Right kidney (tissue), 1 donor: ENCODE measurements around the gene RABIF.
A peak's percentile ranks its signal among the peaks of the same experiment; 100 is the strongest.

Experiments used
- DNase-seq: peaks from one replicate; pipeline ENCODE4 v3.0.0-alpha.2; 2016

RABIF gene

GRCh38 chr1:202880062-202880461 lies 8.9 kb downstream of the RABIF start:
- DNase-seq: no peak

GRCh38 chr1:202879128-202879527 lies 9.8 kb downstream of the RABIF start:
- no peak for DNase-seq

GRCh38 chr1:202873026-202873425 lies 15.9 kb downstream of the RABIF start:
- DNase-seq: no peak

GRCh38 chr1:202871367-202871766 lies 17.6 kb downstream of the RABIF start:
- DNase-seq: no peak

GRCh38 chr1:202862679-202863560 lies 26.0 kb downstream of the RABIF start:
- DNase-seq: no peak

DNA sequence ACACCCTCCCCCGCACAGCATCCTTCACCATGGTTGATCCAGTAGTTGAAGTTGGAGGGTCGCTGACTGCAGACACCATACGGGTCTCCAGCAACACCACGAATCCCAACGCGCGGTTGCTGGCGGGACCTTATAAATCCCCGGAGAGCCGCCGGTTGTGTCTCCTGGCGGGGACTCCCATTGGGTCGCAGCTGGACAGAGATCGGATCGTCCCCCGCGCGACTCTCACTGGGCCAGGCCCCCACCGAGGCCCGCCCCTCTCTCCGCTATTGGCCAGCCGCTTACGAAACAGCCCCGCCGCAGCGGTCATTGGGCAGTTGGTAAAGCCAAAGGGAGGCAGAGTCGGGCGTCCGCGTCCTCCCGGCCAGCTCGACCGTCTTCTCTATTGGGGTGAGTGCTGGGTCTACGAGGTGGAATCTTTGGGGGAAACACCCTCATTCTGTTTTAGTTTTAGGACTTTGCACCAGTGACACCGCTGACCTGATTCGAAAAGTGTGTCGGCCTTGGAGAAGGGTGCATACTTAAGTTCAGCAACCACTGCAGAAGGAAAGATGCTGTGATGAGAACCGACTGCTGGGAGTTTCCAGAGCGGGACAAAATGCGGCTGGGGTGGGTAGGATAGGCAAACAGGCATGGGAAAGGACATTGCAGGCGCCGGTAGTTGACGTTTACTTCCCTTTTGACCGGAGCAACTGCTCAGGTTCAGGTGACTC lies 27.4 kb downstream of the RABIF start:
- DNase-seq: peak; percentile 84

GRCh38 chr1:202860744-202861419 lies 28.1 kb downstream of the RABIF start:
- peak; percentile 79 for DNase-seq

- DNase-seq: no peak
These were observed 30.0 kb downstream of the RABIF start for GRCh38 chr1:202858789-202859414.

GRCh38 chr1:202858331-202858730 lies 30.6 kb downstream of the RABIF start:
- no peak for DNase-seq

GRCh38 chr1:202857136-202857610 lies 31.8 kb downstream of the RABIF start:
- DNase-seq: no peak

- no peak for DNase-seq
These were observed 32.9 kb downstream of the RABIF start for GRCh38 chr1:202856014-202856413.

- no peak for DNase-seq
These were observed 34.2 kb downstream of the RABIF start for GRCh38 chr1:202854787-202855186.

GRCh38 chr1:202852163-202852904 lies 36.6 kb downstream of the RABIF start:
- no peak for DNase-seq

GRCh38 chr1:202850593-202851362 lies 38.2 kb downstream of the RABIF start:
- DNase-seq: no peak

DNA sequence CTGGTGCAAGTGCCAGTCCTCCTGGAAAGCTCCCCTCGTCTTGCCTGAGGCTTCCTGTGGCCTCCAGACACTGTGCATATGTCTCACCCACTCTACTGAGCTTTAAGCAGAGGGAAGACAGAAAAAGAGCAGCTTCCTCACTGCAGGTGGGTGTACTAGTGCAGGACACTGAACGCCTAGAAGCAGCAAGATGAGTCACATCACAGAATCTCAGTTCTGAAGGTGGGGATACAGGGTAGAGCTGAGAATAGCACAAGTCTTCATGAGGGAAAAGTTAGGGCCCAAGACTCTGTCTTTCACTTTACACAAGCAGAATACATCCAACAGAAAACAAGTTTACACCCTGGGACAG lies 40.8 kb downstream of the RABIF start:
- no peak for DNase-seq

DNA sequence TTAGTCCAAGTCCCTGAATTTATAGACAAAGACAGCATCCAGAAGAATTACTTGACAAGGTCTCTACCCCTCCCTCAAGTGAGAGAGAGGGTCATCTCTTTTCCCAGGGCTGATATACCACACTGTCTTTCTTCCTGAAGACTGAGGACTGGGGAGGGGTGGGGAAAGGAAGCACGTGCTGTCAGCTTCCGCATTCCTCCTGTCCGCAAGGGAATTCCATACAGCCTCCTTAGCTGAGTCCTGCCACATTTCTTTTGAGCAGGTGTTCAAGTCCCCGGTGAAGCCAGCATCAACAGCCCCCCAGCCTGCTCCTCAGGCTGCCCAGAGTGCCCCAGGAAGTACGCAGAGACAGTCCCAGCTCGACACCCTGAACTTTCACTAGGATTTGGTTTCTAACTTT lies 44.0 kb downstream of the RABIF start:
- DNase-seq: no peak

DNA sequence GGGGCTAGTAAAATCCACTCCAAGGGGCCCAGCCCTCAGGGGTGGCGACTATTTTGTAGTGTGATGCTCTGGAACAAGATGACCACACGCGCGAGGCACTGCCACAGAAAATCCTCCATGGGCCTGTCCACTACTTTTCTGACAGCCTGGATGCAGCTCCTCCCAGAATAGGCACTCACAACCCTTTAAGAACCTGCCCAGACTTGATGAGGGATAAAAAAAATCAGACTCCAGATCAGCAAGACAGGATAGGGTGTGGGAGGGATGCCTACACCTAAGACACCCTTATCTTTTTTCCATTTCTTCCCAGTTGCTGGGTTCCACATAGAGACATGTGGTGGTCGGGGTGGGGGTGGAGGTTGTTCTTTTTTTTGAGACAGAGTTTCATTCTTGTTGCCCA lies 44.7 kb downstream of the RABIF start:
- DNase-seq: no peak

GRCh38 chr1:202843081-202843480 lies 45.9 kb downstream of the RABIF start:
- no peak for DNase-seq

GRCh38 chr1:202837746-202838262 lies 51.1 kb downstream of the RABIF start:
- no peak for DNase-seq

DNA sequence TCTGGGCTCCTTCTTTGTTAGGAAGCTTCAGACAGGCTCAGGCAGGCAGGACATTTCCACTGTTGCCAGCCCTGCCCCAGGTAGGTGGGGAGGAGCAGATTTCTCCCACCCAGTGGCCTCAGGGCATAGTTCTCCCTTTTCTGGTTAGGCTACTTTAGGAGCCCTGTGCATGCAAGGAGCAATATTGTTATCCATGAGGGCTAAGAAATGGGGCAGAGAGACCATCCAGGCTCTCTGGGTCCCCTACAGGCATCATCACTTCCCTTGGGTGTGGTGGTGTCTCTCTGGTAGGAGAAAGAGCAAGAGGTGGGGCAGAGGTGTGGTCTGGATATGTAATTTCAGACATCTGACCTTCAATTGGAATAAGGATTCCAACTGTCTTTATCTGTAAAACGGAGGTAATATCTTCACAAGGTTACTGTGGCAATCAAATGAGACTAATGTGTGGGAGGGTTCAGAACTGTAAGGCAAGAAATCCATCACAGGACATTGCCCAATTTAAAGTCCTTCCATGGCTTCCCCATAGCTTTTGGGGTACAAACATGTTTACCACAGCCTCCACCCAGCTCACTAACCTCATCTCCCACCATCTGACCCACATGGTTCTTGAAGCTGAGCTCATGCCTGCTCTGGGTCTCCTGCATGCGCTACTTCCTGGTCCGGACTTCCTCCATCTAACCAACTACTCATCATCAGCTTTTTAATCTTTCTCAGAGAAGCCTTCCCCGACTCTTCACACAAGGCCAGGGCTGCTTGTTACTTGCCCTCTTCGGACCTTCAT lies 52.1 kb downstream of the RABIF start:
- DNase-seq: no peak
